ENCODE results near the gene SLC51A. TPM values are rescaled to one million over a fixed set of nuclear protein-coding genes. Genes with fewer than 3 reads are reported as not detected.

The SLC51A gene
- total and polyA plus RNA-seq, 9 of the 15 experiments (the other 6 are each of a cell fraction or from before 2014, with no cell fraction given) = 0.35 to 0.38 TPM; not detected in 7

DNA sequence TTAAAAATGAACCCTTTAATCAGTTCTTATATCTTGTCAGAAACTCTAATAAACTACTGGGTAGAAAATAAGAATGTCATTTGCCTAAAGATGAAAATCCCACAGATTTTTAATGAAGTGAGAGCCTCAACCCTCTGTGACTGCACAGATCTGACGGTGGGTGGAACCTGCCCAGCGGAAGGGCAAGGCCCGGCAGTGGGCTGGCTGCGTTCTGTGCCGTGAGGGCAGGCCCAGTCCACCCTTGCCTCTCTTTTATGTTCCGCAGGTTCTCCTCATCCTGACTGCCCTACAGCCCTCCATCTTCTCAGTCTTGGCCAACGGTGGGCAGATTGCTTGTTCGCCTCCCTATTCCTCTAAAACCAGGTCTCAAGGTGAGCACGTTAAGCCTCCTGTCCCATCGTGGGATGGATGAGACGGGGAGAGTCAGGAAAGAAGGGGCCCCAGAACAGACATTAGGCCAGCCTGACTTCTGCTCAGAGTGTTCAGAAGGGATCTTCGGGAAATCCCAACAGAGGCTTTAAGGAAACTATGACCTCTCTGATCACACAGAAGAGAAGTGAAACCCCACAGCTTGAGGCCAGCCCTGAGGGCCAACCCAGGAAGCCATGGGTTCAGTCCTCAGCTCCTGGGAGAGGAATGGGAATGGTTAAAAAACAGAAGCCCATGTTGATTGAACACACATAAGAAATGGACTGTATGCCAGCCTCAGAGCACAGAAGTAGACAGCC is 16.0 kb downstream of the SLC51A start:
- intact Hi-C loops (cut with micrococcal nuclease) = no loop called here

DNA sequence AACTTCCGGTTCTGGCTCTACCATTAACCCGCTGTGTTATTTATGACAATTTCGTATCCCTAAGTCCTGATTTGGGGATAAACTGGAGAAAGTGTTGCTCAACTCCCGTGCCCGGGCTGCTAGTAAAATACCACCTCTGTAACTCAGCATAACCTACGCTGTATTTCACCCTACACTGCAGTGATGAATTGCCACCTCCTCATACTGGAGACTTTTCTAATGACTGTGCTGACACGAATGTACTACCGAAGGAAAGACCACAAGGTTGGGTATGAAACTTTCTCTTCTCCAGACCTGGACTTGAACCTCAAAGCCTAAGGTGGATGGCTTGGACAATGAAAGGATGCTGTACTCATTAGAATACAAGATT is 16.5 kb downstream of the SLC51A start:
- CTCF ChIA-PET (ENCODE audit: low intra/inter-chr PET ratio) = no interaction called here
- Histone ChIP-seq H2AFZ (ENCODE audit: low read depth, low read length) (no peak overlapping the region), H3K27ac (ENCODE audit: extremely low read depth, low read depth, low read length) (no peak overlapping the region), H3K79me2 (ENCODE audit: control insufficient read depth, insufficient read depth, low read length) (no peaks in the 10 kb centered on the region), H3K36me3 (ENCODE audit: control insufficient read depth, insufficient read depth, low read length) (peaks cover 9% of the 10 kb centered on the region; the same call in 2 of the 3 replicates), H3K9me1 (ENCODE audit: control insufficient read depth, insufficient read depth, low read length) (peaks cover 9% of the 10 kb centered on the region), H3K27me3 (ENCODE audit: control insufficient read depth in 2 of 2, insufficient read depth in 2 of 2, low read length in 2 of 2) (no peaks in the 10 kb centered on the region), H3K9ac (ENCODE audit: insufficient read depth in 1 of 2, low read depth in 2 of 2, low read length in 2 of 2) (no peak overlapping the region), H3K4me1 (replicated peaks in 1 of 2; ENCODE audit: control insufficient read depth in 2 of 2, insufficient read depth in 2 of 2, low read length in 2 of 2) (peaks cover 0 to 6% of the 10 kb centered on the region in 2 experiments; a peak in 1 of 5 replicates), H3K4me3 (no peak overlapping the region), H3K4me2 (ENCODE audit: insufficient read depth, low read length) (no peak overlapping the region), H4K20me1 (replicated peaks; ENCODE audit: control insufficient read depth, insufficient read depth, low read length) (no peaks in the 10 kb centered on the region), H3K9me3 (replicated peaks; ENCODE audit: control insufficient read depth, insufficient read depth, low read depth, low read length) (no peaks in the 10 kb centered on the region)
- no peak for ATAC-seq
- BruUV-seq (replicated peaks) = no TSS peak
- in situ Hi-C loops (cut with MboI) = no loop called here
- 86% methylated on average over 8 of the region's 8 CpGs for WGBS (ENCODE audit: insufficient coverage, low coverage, missing lambda C conversion rate)
- peak; percentile 15 for FAIRE-seq
- no peak for DNase-seq (ENCODE audit: extremely low read depth in 1 of 4, low spot score in 3 of 4)
- intact Hi-C loops (cut with micrococcal nuclease) = no loop called here
- POLR2A ChIA-PET = interaction anchor here (1.1 kb wide), 1 partner anchor 194 kb away, joined by 3 read pairs; no protein-coding TSS in a partner anchor
- TF ChIP-seq SAP30 (IDR thresholded peaks at IDR 0.05; ENCODE audit: borderline replicate concordance, insufficient read depth, low read depth, low read length, poor library complexity, severe bottlenecking) = no peak
- TF ChIP-seq, protein P1, sequence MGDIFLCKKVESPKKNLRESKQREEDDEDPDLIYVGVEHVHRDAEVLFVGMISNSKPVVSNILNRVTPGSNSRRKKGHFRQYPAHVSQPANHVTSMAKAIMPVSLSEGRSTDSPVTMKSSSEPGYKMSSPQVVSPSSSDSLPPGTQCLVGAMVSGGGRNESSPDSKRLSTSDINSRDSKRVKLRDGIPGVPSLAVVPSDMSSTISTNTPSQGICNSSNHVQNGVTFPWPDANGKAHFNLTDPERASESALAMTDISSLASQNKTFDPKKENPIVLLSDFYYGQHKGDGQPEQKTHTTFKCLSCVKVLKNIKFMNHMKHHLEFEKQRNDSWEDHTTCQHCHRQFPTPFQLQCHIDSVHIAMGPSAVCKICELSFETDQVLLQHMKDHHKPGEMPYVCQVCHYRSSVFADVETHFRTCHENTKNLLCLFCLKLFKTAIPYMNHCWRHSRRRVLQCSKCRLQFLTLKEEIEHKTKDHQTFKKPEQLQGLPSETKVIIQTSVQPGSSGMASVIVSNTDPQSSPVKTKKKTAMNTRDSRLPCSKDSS (IDR thresholded peaks at IDR 0.05; ENCODE audit: low read depth, partially characterized antibody) = no peak
- no peak for TF ChIP-seq POU5F1 (IDR thresholded peaks at IDR 0.05; ENCODE audit: borderline replicate concordance, low read depth, low read length, partially characterized antibody)
- TF ChIP-seq MECOM (CRISPR knock-in tag; IDR thresholded peaks at IDR 0.05) = no peak
- no peak for TF ChIP-seq ZNF766 (CRISPR knock-in tag; conservative IDR thresholded peaks at IDR 0.05)
- TF ChIP-seq ILK (tag; IDR thresholded peaks at IDR 0.05; ENCODE audit: borderline replicate concordance, low read depth) = no peak
- no peak for TF ChIP-seq KAT8 (IDR thresholded peaks at IDR 0.05; ENCODE audit: low read depth)
- no peak for TF ChIP-seq CHD4 (IDR thresholded peaks at IDR 0.05; ENCODE audit: insufficient read depth, insufficient replicate concordance, low read depth, low read length, poor library complexity, severe bottlenecking)
- TF ChIP-seq SNIP1 (IDR thresholded peaks at IDR 0.05; ENCODE audit: low read depth) = no peak
- no peak for TF ChIP-seq MYBL2 (IDR thresholded peaks at IDR 0.05; ENCODE audit: low read depth)
- TF ChIP-seq MYBL2 (CRISPR knock-in tag; IDR thresholded peaks at IDR 0.05; ENCODE audit: borderline replicate concordance) = no peak
- TF ChIP-seq L3MBTL2 (IDR thresholded peaks at IDR 0.05) = no peak

More for the DNA sequence above, 16.0 kb downstream of the SLC51A start:
- DNase-seq (ENCODE audit: extremely low read depth in 1 of 4, low spot score in 3 of 4) (no peak), FAIRE-seq (no peak), ATAC-seq (no peak)
- Histone ChIP-seq H4K20me1 (replicated peaks; ENCODE audit: control insufficient read depth, insufficient read depth, low read length) (no peaks in the 10 kb centered on the region), H3K9me1 (ENCODE audit: control insufficient read depth, insufficient read depth, low read length) (peaks cover 9% of the 10 kb centered on the region), H3K4me2 (ENCODE audit: insufficient read depth, low read length) (no peak overlapping the region), H3K27ac (ENCODE audit: extremely low read depth, low read depth, low read length) (no peak overlapping the region), H3K4me1 (replicated peaks in 1 of 2; ENCODE audit: control insufficient read depth in 2 of 2, insufficient read depth in 2 of 2, low read length in 2 of 2) (peaks cover 0 to 11% of the 10 kb centered on the region in 2 experiments; a peak in 2 of 5 replicates), H3K4me3 (no peak overlapping the region), H3K9me3 (replicated peaks; ENCODE audit: control insufficient read depth, insufficient read depth, low read depth, low read length) (no peaks in the 10 kb centered on the region), H3K9ac (ENCODE audit: insufficient read depth in 1 of 2, low read depth in 2 of 2, low read length in 2 of 2) (no peak overlapping the region), H2AFZ (ENCODE audit: low read depth, low read length) (no peak overlapping the region), H3K79me2 (ENCODE audit: control insufficient read depth, insufficient read depth, low read length) (no peaks in the 10 kb centered on the region), H3K27me3 (ENCODE audit: control insufficient read depth in 2 of 2, insufficient read depth in 2 of 2, low read length in 2 of 2) (no peaks in the 10 kb centered on the region), H3K36me3 (ENCODE audit: control insufficient read depth, insufficient read depth, low read length) (peaks cover 4% of the 10 kb centered on the region; the same call in 1 of the 3 replicates)
- CTCF ChIA-PET (ENCODE audit: low intra/inter-chr PET ratio) = interaction anchor here (0.6 kb wide), 1 partner anchor 157 kb away, joined by 3 read pairs; no protein-coding TSS in a partner anchor
- WGBS (ENCODE audit: insufficient coverage, low coverage, missing lambda C conversion rate) = 74% methylated on average over 12 of the region's 12 CpGs
- in situ Hi-C loops (cut with MboI) = no loop called here
- POLR2A ChIA-PET = no interaction called here
- 0 out of 2 replicates have a peak, but pooled peaks have one; percentile 18 for TF ChIP-seq POLR2G (IDR thresholded peaks at IDR 0.05; ENCODE audit: low read depth, low read length)
- no peak for TF ChIP-seq MYBL2 (IDR thresholded peaks at IDR 0.05; ENCODE audit: low read depth)
- no peak for TF ChIP-seq MYBL2 (CRISPR knock-in tag; IDR thresholded peaks at IDR 0.05; ENCODE audit: borderline replicate concordance)
- BruUV-seq (replicated peaks) = no TSS peak

All from K562 (cell line).